HEK293T (cell line): ENCODE data around the gene MEGF6.
A peak's percentile ranks its signal among the peaks of the same experiment; 100 is the strongest.

Experiments
- CTCF ChIA-PET: fragments of 350-600 bp; formaldehyde crosslinking; extraction: SDS; loops from one replicate; lab custom pipeline; 2021; ENCODE audit warnings: antibody characterized with exemption, inconsistent platforms; lab: Yijun Ruan, JAX
- POLR2A ChIA-PET: fragments of 350-600 bp; formaldehyde crosslinking; extraction: SDS; loops from one replicate; lab custom pipeline; 2020; ENCODE audit warnings: antibody characterized with exemption, inconsistent platforms; lab: Yijun Ruan, JAX
- DNase-seq: peaks from one replicate; pipeline ENCODE4 v3.0.0; 2012; ENCODE audit warnings: mixed read lengths; ENCODE audit errors: extremely low spot score
- ARNT ChIP-seq: fragments of 450-650 bp; IDR thresholded peaks from 2 replicates; pipeline ENCODE4 v1.6.1; 2017; ENCODE audit warnings: mild to moderate bottlenecking
- BHLHE40 ChIP-seq: fragments of 450-650 bp; IDR thresholded peaks from 2 replicates; pipeline ENCODE4 v1.6.1; 2016; ENCODE audit warnings: mild to moderate bottlenecking, moderate library complexity, borderline replicate concordance
- CTBP1 ChIP-seq: fragments of 450-650 bp; IDR thresholded peaks from 2 replicates; pipeline ENCODE4 v1.6.1; 2016; ENCODE audit warnings: borderline replicate concordance
- ELF4 ChIP-seq: fragments of 450-650 bp; IDR thresholded peaks from 2 replicates; pipeline ENCODE4 v1.6.1; 2017; ENCODE audit warnings: antibody characterized with exemption
- FOXA1 ChIP-seq: fragments of 450-650 bp; IDR thresholded peaks from 2 replicates; pipeline ENCODE4 v1.6.1; 2016; ENCODE audit warnings: mild to moderate bottlenecking
- FOXK2 ChIP-seq: fragments of 450-650 bp; IDR thresholded peaks from 2 replicates; pipeline ENCODE4 v1.6.1; 2016; ENCODE audit warnings: mild to moderate bottlenecking
- FOXM1 ChIP-seq: fragments of 450-650 bp; IDR thresholded peaks from 2 replicates; pipeline ENCODE4 v1.6.1; 2017; ENCODE audit warnings: mild to moderate bottlenecking, borderline replicate concordance
- HDGF ChIP-seq: fragments of 450-650 bp; IDR thresholded peaks from 2 replicates; pipeline ENCODE4 v1.6.1; 2017; ENCODE audit warnings: antibody characterized with exemption, borderline replicate concordance
- L3MBTL2 ChIP-seq: fragments of 450-650 bp; conservative IDR thresholded peaks from 2 replicates; pipeline ENCODE4 v1.6.1; 2016; ENCODE audit warnings: mild to moderate bottlenecking
- LEF1 ChIP-seq: fragments of 450-650 bp; IDR thresholded peaks from 2 replicates; pipeline ENCODE4 v1.6.1; 2017; ENCODE audit warnings: mild to moderate bottlenecking, borderline replicate concordance
- NFRKB ChIP-seq: fragments of 450-650 bp; IDR thresholded peaks from 2 replicates; pipeline ENCODE4 v1.6.1; 2016; ENCODE audit warnings: mild to moderate bottlenecking, moderate library complexity
- PKNOX1 ChIP-seq: fragments of 450-650 bp; IDR thresholded peaks from 2 replicates; pipeline ENCODE4 v1.6.1; 2016
- SP1 ChIP-seq: fragments of 450-650 bp; IDR thresholded peaks from 2 replicates; pipeline ENCODE4 v1.6.1; 2017
- SUZ12 ChIP-seq: fragments of 450-650 bp; IDR thresholded peaks from 2 replicates; pipeline ENCODE4 v1.6.1; 2016; ENCODE audit warnings: mild to moderate bottlenecking
- TARDBP ChIP-seq: fragments of 450-650 bp; IDR thresholded peaks from 2 replicates; pipeline ENCODE4 v1.6.1; 2016
- ZNF384 ChIP-seq: fragments of 450-650 bp; IDR thresholded peaks from 2 replicates; pipeline ENCODE4 v1.6.1; 2016

The MEGF6 gene

GRCh38 chr1:3656450-3657095 is 45.3 kb upstream of the MEGF6 start:
- ChIA-PET POLR2A (no interaction called here), CTCF (no interaction called here)
- no peak for DNase-seq
- TF ChIP-seq TARDBP = no peak
- no peak for TF ChIP-seq SUZ12
- TF ChIP-seq FOXA1 = no peak
- no peak for TF ChIP-seq LEF1
- TF ChIP-seq SP1 = no peak
- TF ChIP-seq NFRKB = no peak
- TF ChIP-seq CTBP1 = no peak
- no peak for TF ChIP-seq ARNT
- TF ChIP-seq ELF4 = no peak
- TF ChIP-seq PKNOX1 = no peak
- TF ChIP-seq BHLHE40 = no peak
- no peak for TF ChIP-seq FOXM1
- TF ChIP-seq ZNF384 = no peak
- no peak for TF ChIP-seq HDGF
- no peak for TF ChIP-seq L3MBTL2
- no peak for TF ChIP-seq FOXK2

GRCh38 chr1:3654549-3655281 is 43.4 kb upstream of the MEGF6 start:
- ChIA-PET CTCF (no interaction called here), POLR2A (no interaction called here)
- DNase-seq = no peak
- TF ChIP-seq FOXM1 (no peak), NFRKB (no peak), HDGF (no peak), PKNOX1 (no peak), SP1 (no peak), FOXK2 (no peak), ELF4 (no peak), CTBP1 (no peak), LEF1 (no peak), BHLHE40 (no peak)

GRCh38 chr1:3653286-3653618 is 41.9 kb upstream of the MEGF6 start:
- CTCF ChIA-PET = interaction anchor here (0.8 to 1.1 kb wide), 2 partner anchors 34 to 71 kb away, joined by 3 read pairs; no protein-coding TSS in a partner anchor
- TF ChIP-seq SP1 = no peak
- no peak for TF ChIP-seq L3MBTL2
- no peak for TF ChIP-seq SUZ12
- no peak for TF ChIP-seq PKNOX1
- TF ChIP-seq ZNF384 = no peak
- TF ChIP-seq ARNT = no peak
- no peak for TF ChIP-seq LEF1
- TF ChIP-seq FOXA1 = no peak
- no peak for TF ChIP-seq FOXM1
- TF ChIP-seq BHLHE40 = no peak
- no peak for TF ChIP-seq TARDBP
- TF ChIP-seq HDGF = no peak
- no peak for TF ChIP-seq ELF4
- POLR2A ChIA-PET = interaction anchor here (0.6 to 1.4 kb wide), 5 partner anchors 9 to 70 kb away, joined by 3 to 4 read pairs (median 3); no protein-coding TSS in a partner anchor
- DNase-seq = no peak

GRCh38 chr1:3652548-3653285 is 41.4 kb upstream of the MEGF6 start:
- TF ChIP-seq CTBP1 (no peak), ZNF384 (no peak), ELF4 (no peak), FOXA1 (no peak), SUZ12 (no peak), BHLHE40 (no peak), ARNT (no peak), L3MBTL2 (no peak), HDGF (no peak), NFRKB (no peak), TARDBP (no peak), FOXK2 (no peak)
- CTCF ChIA-PET = interaction anchor here (0.8 to 1.1 kb wide), 2 partner anchors 34 to 72 kb away, joined by 3 read pairs; no protein-coding TSS in a partner anchor
- DNase-seq = peak; percentile 53
- POLR2A ChIA-PET = interaction anchor here (0.8 to 1.4 kb wide), 5 partner anchors 10 to 54 kb away, joined by 3 to 5 read pairs (median 3); no protein-coding TSS in a partner anchor

GRCh38 chr1:3651930-3652547 is 40.7 kb upstream of the MEGF6 start, which contains the start of gene TP73:
Gene TP73 (plus strand): TSS chr1:3652516. CDS start chr1:3682366, 29,850 bp downstream.
- DNase-seq = peak; percentile 59
- POLR2A ChIA-PET = interaction anchor here (0.8 to 1.4 kb wide), 5 partner anchors 13 to 55 kb away, joined by 3 to 5 read pairs (median 3); no protein-coding TSS in a partner anchor
- TF ChIP-seq FOXK2 (no peak), SP1 (no peak), HDGF (no peak), LEF1 (no peak), FOXM1 (no peak), SUZ12 (no peak), ELF4 (no peak), BHLHE40 (no peak), PKNOX1 (no peak), L3MBTL2 (no peak), NFRKB (no peak), TARDBP (no peak), CTBP1 (no peak), FOXA1 (no peak), ARNT (no peak), ZNF384 (no peak)
- CTCF ChIA-PET = no interaction called here
